ENCODE measurements around the gene MCC. TPM values are rescaled to one million over a fixed set of nuclear protein-coding genes. Genes with fewer than 3 reads are reported as not detected.

Gene MCC
- total RNA-seq, 2 donors from 2014 or later: 7.5 to 9.9 TPM

GRCh38 chr5:113489299-113489698 lies 1.0 kb upstream of the MCC start:
- Histone ChIP-seq H3K4me1 (peaks cover 22% of the 10 kb centered on the region), H3K27ac (peak overlapping the region in 1 of 4 donors; percentile 56), H3K9me3 (no peaks in the 10 kb centered on the region), H3K4me3 (no peak overlapping the region), H3K36me3 (replicated peaks in 1 of 2; ENCODE audit: insufficient read depth in 1 of 2, low read depth in 2 of 2) (no peaks in the 10 kb centered on the region), H3K27me3 (no peaks in the 10 kb centered on the region)
- peak; percentile 41 for ATAC-seq
- WGBS, 2 donors: 45 to 63% methylated on average over 3 of the region's 3 CpGs
- peak in 2 of 4 donors; percentile 9 to 52 for DNase-seq
- intact Hi-C loops (cut with DNase I): no loop called here
- TF ChIP-seq POLR2A (IDR thresholded peaks at IDR 0.05): no peak
- no peak for TF ChIP-seq CTCF (IDR thresholded peaks at IDR 0.05)

- peak; percentile 24 for ATAC-seq
- intact Hi-C loops (cut with DNase I): no loop called here
- Histone ChIP-seq H3K4me1 (peaks cover 22% of the 10 kb centered on the region), H3K27ac (peak overlapping the region in 3 of 4 donors; percentile 28 to 56 (median 52)), H3K27me3 (no peaks in the 10 kb centered on the region), H3K9me3 (no peaks in the 10 kb centered on the region), H3K4me3 (peak overlapping the region in 1 of 2 donors; percentile 21), H3K36me3 (replicated peaks in 1 of 2; ENCODE audit: insufficient read depth in 1 of 2, low read depth in 2 of 2) (no peaks in the 10 kb centered on the region)
- TF ChIP-seq CTCF (IDR thresholded peaks at IDR 0.05) (no peak), POLR2A (IDR thresholded peaks at IDR 0.05) (no peak)
- 8 to 10% methylated on average over 20 of the region's 20 CpGs for WGBS, 2 donors
- no peak for DNase-seq
Observed at GRCh38 chr5:113488645-113489184, 462 bp upstream of the MCC start.

GRCh38 chr5:113487416-113487780 lies 855 bp downstream of the MCC start:
- peak in 1 of 4 donors; percentile 18 for DNase-seq

GRCh38 chr5:113480243-113480642 lies 8.0 kb downstream of the MCC start:
- Histone ChIP-seq H3K4me3 (no peak overlapping the region), H3K9me3 (no peaks in the 10 kb centered on the region), H3K27ac (no peak overlapping the region), H3K36me3 (replicated peaks in 1 of 2; ENCODE audit: insufficient read depth in 1 of 2, low read depth in 2 of 2) (no peaks in the 10 kb centered on the region), H3K4me1 (no peaks in the 10 kb centered on the region), H3K27me3 (no peaks in the 10 kb centered on the region)
- TF ChIP-seq POLR2A (IDR thresholded peaks at IDR 0.05) (no peak), CTCF (IDR thresholded peaks at IDR 0.05) (no peak)
- 55 to 58% methylated on average over 5 of the region's 5 CpGs for WGBS, 2 donors
- no peak for ATAC-seq
- DNase-seq: no peak
- intact Hi-C loops (cut with DNase I): no loop called here

More at GRCh38 chr5:113487416-113487780, 855 bp downstream of the MCC start:
- H3K27ac ChIP-seq: peak overlapping the region in 1 of 4 donors; percentile 52
- H3K9me3 ChIP-seq: no peaks in the 10 kb centered on the region
- ATAC-seq: peak; percentile 28
- no peaks in the 10 kb centered on the region for H3K27me3 ChIP-seq
- H3K4me1 ChIP-seq: peaks cover 22% of the 10 kb centered on the region
- H3K4me3 ChIP-seq: peak overlapping the region in 1 of 2 donors; percentile 21
- intact Hi-C loops (cut with DNase I): no loop called here
- H3K36me3 ChIP-seq (replicated peaks in 1 of 2; ENCODE audit: insufficient read depth in 1 of 2, low read depth in 2 of 2): no peaks in the 10 kb centered on the region
- WGBS, 2 donors: 0 to 9% methylated on average over 17 to 18 of the region's 18 CpGs
- TF ChIP-seq POLR2A (IDR thresholded peaks at IDR 0.05) (no peak), CTCF (IDR thresholded peaks at IDR 0.05) (no peak)

GRCh38 chr5:113478691-113479090 lies 9.6 kb downstream of the MCC start:
- ATAC-seq (no peak), DNase-seq (no peak)
- H3K9me3 ChIP-seq: no peaks in the 10 kb centered on the region
- TF ChIP-seq POLR2A (IDR thresholded peaks at IDR 0.05): no peak
- TF ChIP-seq CTCF (IDR thresholded peaks at IDR 0.05): no peak
- no peaks in the 10 kb centered on the region for H3K36me3 ChIP-seq (replicated peaks in 1 of 2; ENCODE audit: insufficient read depth in 1 of 2, low read depth in 2 of 2)
- no peaks in the 10 kb centered on the region for H3K27me3 ChIP-seq
- no peak overlapping the region for H3K27ac ChIP-seq
- WGBS, 2 donors: 33 to 41% methylated on average over 3 of the region's 3 CpGs
- intact Hi-C loops (cut with DNase I): no loop called here
- H3K4me3 ChIP-seq: no peak overlapping the region
- H3K4me1 ChIP-seq: no peaks in the 10 kb centered on the region
